K562 (cell line): ENCODE data around the gene NIPSNAP3A.

Experiments used
- ZNF274 ChIP-seq: IDR thresholded peaks from 2 replicates; pipeline ENCODE4 v1.6.1; 2011; ENCODE audit warnings: low read depth, mild to moderate bottlenecking, low read length, moderate library complexity, borderline replicate concordance
- TF ChIP-seq, protein P1 (sequence below): fragments of 450-650 bp; IDR thresholded peaks from 2 replicates; pipeline ENCODE4 v1.6.1; 2016; ENCODE audit warnings: antibody characterized with exemption
- TF ChIP-seq, protein P2 (sequence below), 3 experiments: IDR thresholded peaks in 2 of 3; conservative IDR thresholded peaks in 1 of 3; 2 replicates each; pipeline ENCODE4 v1.5.1; 2011 to 2012; ENCODE audit warnings: low read length in 3 of 3, mild to moderate bottlenecking in 3 of 3, control low read depth in 2 of 3, improper control_type of control experiment in 1 of 3, inconsistent platforms in 1 of 3, low read depth in 1 of 3, mixed read lengths in 1 of 3, moderate library complexity in 1 of 3; ENCODE audit not compliant: insufficient read depth in 2 of 3

DNA sequence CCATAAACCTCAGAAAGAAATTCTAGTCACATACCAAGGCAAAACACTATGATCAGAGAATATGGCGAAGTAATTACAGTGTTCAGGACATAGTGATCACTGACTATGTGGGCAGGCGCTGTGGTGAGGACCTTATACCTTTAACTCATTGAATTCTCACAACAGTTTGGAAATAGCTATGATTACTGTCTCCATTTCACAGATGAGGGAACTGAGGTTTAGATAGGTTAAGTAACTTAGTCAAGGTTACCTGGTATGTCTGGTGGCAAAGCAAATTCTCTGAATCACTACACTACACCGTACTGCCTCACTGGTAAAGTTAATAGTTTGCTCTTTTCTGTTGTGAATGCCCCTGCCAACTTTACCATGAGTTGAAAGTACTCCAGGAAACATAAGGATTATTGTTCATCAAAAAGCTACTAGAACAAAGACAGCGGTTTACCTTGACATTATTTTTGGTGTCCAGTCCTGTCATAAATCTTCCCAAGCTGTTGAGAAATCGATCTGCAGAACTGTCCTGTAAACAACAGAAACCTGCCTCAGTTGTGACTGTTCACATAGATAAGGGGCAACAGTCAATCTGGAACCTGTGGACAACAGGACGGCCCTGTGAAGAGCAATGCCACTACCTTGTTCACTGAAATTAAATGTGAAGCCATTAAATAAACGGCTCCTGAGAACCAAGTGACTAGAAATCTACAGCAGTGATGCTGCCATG is 52.7 kb downstream of the NIPSNAP3A start:
- TF ChIP-seq, protein P1, sequence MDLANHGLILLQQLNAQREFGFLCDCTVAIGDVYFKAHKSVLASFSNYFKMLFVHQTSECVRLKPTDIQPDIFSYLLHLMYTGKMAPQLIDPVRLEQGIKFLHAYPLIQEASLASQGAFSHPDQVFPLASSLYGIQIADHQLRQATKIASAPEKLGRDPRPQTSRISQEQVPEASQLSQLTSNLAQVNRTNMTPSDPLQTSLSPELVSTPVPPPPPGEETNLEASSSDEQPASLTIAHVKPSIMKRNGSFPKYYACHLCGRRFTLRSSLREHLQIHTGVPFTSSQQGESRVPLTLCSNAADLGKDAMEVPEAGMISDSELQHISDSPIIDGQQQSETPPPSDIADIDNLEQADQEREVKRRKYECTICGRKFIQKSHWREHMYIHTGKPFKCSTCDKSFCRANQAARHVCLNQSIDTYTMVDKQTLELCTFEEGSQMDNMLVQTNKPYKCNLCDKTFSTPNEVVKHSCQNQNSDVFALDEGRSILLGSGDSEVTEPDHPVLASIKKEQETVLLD = no peak
- TF ChIP-seq ZNF274 = no peak
- TF ChIP-seq, protein P2, sequence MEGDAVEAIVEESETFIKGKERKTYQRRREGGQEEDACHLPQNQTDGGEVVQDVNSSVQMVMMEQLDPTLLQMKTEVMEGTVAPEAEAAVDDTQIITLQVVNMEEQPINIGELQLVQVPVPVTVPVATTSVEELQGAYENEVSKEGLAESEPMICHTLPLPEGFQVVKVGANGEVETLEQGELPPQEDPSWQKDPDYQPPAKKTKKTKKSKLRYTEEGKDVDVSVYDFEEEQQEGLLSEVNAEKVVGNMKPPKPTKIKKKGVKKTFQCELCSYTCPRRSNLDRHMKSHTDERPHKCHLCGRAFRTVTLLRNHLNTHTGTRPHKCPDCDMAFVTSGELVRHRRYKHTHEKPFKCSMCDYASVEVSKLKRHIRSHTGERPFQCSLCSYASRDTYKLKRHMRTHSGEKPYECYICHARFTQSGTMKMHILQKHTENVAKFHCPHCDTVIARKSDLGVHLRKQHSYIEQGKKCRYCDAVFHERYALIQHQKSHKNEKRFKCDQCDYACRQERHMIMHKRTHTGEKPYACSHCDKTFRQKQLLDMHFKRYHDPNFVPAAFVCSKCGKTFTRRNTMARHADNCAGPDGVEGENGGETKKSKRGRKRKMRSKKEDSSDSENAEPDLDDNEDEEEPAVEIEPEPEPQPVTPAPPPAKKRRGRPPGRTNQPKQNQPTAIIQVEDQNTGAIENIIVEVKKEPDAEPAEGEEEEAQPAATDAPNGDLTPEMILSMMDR (IDR thresholded peaks at IDR 0.05 in 2 of 3, conservative IDR thresholded peaks at IDR 0.05 in 1 of 3; ENCODE audit: insufficient read depth in 2 of 3, low read depth in 1 of 3, low read length in 3 of 3) = no peak
